Adrenal gland (tissue), 5 donors: ENCODE data around the gene ITPK1.

Source experiments
- POLR2A ChIP-seq, 2 donors: fragments of 450-650 bp; IDR thresholded peaks; one replicate each; pipeline ENCODE4 v1.6.1; 2017; ENCODE audit warnings: antibody characterized with exemption in 2 of 2, mild to moderate bottlenecking in 2 of 2, moderate library complexity in 1 of 2
- TF ChIP-seq, protein P1 (sequence below), 6 experiments: fragments of 450-650 bp in 4 of 6; fragments of 200-600 bp in 2 of 6; sonication (generic) in 1 of 6; IDR thresholded peaks; 1 replicate in 5 of 6; 2 replicates in 1 of 6; pipeline versions ENCODE4 v1.5.1 to v1.8.0; 2016 to 2021; ENCODE audit warnings: antibody characterized with exemption in 6 of 6, mild to moderate bottlenecking in 2 of 6, moderate library complexity in 1 of 6
- donor health status: DM: no; HTN: no; CAD: no.

DNA sequence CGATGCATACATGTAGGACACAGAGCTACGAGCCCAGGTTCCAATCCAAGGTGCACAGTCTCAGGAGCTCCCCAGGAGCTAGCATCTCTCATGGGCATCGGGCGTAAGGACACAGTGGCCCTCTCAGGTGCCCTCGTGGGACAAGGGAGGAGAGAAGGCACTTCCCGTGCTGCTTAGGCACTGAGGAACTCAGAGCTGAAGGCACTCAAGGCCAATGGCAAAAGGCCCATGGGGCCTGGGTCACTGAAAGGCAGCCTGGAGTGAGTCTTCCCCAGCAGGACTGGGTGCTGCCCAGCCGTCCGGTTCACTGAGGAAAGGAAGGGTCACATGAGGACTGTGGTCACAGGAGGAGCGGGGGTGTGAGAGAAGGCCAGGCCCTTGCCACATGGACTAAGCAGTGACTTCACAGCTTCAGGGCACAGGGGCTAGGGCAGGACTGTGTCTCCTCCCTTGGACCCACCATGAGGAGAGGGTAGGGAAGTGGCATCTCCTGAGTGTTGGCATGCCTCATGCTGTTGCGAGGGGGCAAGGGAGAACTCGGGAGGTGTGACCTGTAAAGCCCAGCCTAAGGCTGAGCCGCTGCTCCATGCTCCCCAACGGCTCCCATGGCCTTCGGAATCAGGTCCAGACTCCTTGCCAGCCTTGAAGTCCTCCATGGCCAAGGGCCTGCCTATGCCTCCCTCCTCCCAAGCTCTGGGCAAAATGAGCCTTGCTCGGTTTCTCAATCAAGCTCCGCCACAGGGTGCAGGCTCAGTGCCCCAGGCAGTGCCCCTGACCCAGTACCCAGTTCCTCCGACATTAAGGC, 141.0 kb downstream of the ITPK1 start:
- TF ChIP-seq, protein P1, sequence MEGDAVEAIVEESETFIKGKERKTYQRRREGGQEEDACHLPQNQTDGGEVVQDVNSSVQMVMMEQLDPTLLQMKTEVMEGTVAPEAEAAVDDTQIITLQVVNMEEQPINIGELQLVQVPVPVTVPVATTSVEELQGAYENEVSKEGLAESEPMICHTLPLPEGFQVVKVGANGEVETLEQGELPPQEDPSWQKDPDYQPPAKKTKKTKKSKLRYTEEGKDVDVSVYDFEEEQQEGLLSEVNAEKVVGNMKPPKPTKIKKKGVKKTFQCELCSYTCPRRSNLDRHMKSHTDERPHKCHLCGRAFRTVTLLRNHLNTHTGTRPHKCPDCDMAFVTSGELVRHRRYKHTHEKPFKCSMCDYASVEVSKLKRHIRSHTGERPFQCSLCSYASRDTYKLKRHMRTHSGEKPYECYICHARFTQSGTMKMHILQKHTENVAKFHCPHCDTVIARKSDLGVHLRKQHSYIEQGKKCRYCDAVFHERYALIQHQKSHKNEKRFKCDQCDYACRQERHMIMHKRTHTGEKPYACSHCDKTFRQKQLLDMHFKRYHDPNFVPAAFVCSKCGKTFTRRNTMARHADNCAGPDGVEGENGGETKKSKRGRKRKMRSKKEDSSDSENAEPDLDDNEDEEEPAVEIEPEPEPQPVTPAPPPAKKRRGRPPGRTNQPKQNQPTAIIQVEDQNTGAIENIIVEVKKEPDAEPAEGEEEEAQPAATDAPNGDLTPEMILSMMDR (IDR thresholded peaks at IDR 0.05), result no peak
- no peak for TF ChIP-seq POLR2A (IDR thresholded peaks at IDR 0.05)
